ENCODE data around the gene PXMP4. TPM values are rescaled to one million over a fixed set of nuclear protein-coding genes. Genes with fewer than 3 reads are reported as not detected.
A peak's percentile ranks its signal among the peaks of the same experiment; 100 is the strongest.

PXMP4 gene
- total and polyA plus RNA-seq, 7 donors, result 4.5 to 8.2 (median 6.6) TPM

- Histone ChIP-seq H3K9me3 (no peaks in the 10 kb centered on the region), H3K27me3 (no peaks in the 10 kb centered on the region), H3K36me3 (peaks cover 0 to 30% (median 6%) of the 10 kb centered on the region in 4 donors), H3K27ac (peak overlapping the region; percentile 89 to 96 (median 94)), H3K4me3 (peak overlapping the region; percentile 55 to 83 (median 74)), H3K4me1 (peaks cover 0 to 51% (median 48%) of the 10 kb centered on the region in 4 donors)
- intact Hi-C loops (cut with DNase I), result loop anchor here (5.0 kb wide), 1 partner anchor 140 kb away; the partner anchor contains the start of gene CHMP4B
- TF ChIP-seq, protein P1, sequence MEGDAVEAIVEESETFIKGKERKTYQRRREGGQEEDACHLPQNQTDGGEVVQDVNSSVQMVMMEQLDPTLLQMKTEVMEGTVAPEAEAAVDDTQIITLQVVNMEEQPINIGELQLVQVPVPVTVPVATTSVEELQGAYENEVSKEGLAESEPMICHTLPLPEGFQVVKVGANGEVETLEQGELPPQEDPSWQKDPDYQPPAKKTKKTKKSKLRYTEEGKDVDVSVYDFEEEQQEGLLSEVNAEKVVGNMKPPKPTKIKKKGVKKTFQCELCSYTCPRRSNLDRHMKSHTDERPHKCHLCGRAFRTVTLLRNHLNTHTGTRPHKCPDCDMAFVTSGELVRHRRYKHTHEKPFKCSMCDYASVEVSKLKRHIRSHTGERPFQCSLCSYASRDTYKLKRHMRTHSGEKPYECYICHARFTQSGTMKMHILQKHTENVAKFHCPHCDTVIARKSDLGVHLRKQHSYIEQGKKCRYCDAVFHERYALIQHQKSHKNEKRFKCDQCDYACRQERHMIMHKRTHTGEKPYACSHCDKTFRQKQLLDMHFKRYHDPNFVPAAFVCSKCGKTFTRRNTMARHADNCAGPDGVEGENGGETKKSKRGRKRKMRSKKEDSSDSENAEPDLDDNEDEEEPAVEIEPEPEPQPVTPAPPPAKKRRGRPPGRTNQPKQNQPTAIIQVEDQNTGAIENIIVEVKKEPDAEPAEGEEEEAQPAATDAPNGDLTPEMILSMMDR (IDR thresholded peaks at IDR 0.05), result no peak
- TF ChIP-seq POLR2A (IDR thresholded peaks at IDR 0.05) (no peak), POLR2AphosphoS5 (IDR thresholded peaks at IDR 0.05) (no peak), EP300 (IDR thresholded peaks at IDR 0.05) (no peak)
- DNase-seq, result peak; percentile 69
- WGBS, 2 donors, result 49 to 75% methylated on average over 17 of the region's 17 CpGs
These were observed 47.5 kb downstream of the PXMP4 start for GRCh38 chr20:33672426-33673113.

- Histone ChIP-seq H3K4me3 (no peak overlapping the region), H3K27ac (peak overlapping the region in 2 of 4 donors; percentile 89 to 96), H3K9me3 (no peaks in the 10 kb centered on the region), H3K27me3 (no peaks in the 10 kb centered on the region), H3K36me3 (peaks cover 0 to 30% (median 6%) of the 10 kb centered on the region in 4 donors), H3K4me1 (peaks cover 0 to 57% (median 50%) of the 10 kb centered on the region in 4 donors)
- TF ChIP-seq POLR2A (IDR thresholded peaks at IDR 0.05), result no peak
- TF ChIP-seq EP300 (IDR thresholded peaks at IDR 0.05), result no peak
- TF ChIP-seq, protein P1 (IDR thresholded peaks at IDR 0.05), result no peak
- intact Hi-C loops (cut with DNase I), result loop anchor here (5.0 kb wide), 1 partner anchor 141 kb away; the partner anchor contains the start of gene CHMP4B
- DNase-seq, result no peak
- 86 to 90% methylated on average over 8 of the region's 8 CpGs for WGBS, 2 donors
These were observed 48.4 kb downstream of the PXMP4 start for GRCh38 chr20:33671573-33672288.

DNA sequence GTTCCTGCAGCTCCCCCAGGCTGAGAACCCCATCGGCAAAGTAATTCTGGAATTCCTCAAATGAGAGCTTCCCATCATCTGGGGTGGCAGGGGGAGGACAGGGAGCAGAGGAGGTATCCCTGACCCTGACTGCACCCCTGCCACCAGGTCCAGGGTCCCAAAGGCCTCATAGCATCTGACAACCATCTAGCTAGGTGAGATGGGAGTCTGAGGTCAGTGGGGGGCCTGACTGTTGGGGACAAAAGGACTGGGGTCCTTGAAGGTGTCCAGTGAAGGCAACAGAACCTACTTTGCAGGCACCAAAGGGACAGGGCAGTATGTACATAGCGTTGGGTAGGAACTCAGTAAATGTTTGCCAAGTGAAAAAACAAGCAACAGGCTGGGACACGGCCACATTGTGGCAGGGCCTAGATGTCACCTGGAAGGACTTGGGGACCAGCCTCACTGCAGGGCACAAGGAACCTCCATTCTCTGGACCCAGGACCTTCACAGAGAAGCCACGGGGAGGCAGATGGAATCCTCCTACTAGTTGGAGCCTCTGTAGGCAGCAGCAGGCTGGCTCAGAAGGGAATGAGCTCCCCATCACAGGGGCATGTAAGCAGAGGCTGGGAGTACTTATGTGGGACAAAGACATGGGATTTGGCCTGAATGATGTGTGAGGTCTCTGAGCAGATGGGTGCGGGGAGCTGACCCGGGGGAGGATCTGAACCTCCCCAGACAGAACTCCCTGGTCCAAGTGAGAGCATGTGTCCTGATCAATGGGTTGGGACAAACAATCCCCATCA, 49.2 kb downstream of the PXMP4 start:
- H3K4me1 ChIP-seq, result peaks cover 0 to 57% (median 49%) of the 10 kb centered on the region in 4 donors
- TF ChIP-seq, protein P1 (IDR thresholded peaks at IDR 0.05), result no peak
- TF ChIP-seq POLR2A (IDR thresholded peaks at IDR 0.05), result no peak
- TF ChIP-seq EP300 (IDR thresholded peaks at IDR 0.05), result no peak
- TF ChIP-seq POLR2AphosphoS5 (IDR thresholded peaks at IDR 0.05), result no peak
- 79 to 92% methylated on average over 6 of the region's 6 CpGs for WGBS, 2 donors
- peaks cover 0 to 30% (median 6%) of the 10 kb centered on the region in 4 donors for H3K36me3 ChIP-seq
- H3K27ac ChIP-seq, result no peak overlapping the region
- no peak for DNase-seq
- H3K9me3 ChIP-seq, result no peaks in the 10 kb centered on the region
- no peaks in the 10 kb centered on the region for H3K27me3 ChIP-seq
- H3K4me3 ChIP-seq, result no peak overlapping the region
- intact Hi-C loops (cut with DNase I), result loop anchor here (5.0 kb wide), 1 partner anchor 141 kb away; the partner anchor contains the start of gene CHMP4B

- H3K4me3 ChIP-seq, result no peak overlapping the region
- H3K27me3 ChIP-seq, result no peaks in the 10 kb centered on the region
- TF ChIP-seq, protein P1 (IDR thresholded peaks at IDR 0.05), result no peak
- no peak for TF ChIP-seq EP300 (IDR thresholded peaks at IDR 0.05)
- no peak for TF ChIP-seq POLR2AphosphoS5 (IDR thresholded peaks at IDR 0.05)
- TF ChIP-seq POLR2A (IDR thresholded peaks at IDR 0.05), result no peak
- DNase-seq, result no peak
- 84 to 90% methylated on average over 13 of the region's 13 CpGs for WGBS, 2 donors
- H3K4me1 ChIP-seq, result peaks cover 0 to 50% (median 43%) of the 10 kb centered on the region in 4 donors
- intact Hi-C loops (cut with DNase I), result loop anchor here (5.0 kb wide), 4 partner anchors 108 to 442 kb away; partner anchors contain the start of genes CDK5RAP1, CHMP4B and EIF2S2
- no peak overlapping the region for H3K27ac ChIP-seq
- peaks cover 0 to 30% (median 6%) of the 10 kb centered on the region in 4 donors for H3K36me3 ChIP-seq
- no peaks in the 10 kb centered on the region for H3K9me3 ChIP-seq
These were observed 50.1 kb downstream of the PXMP4 start for GRCh38 chr20:33669873-33670640.

All from sigmoid colon (tissue), 7 donors.